GM21367 (cell line): Measurements from ENCODE around the gene ARHGEF17.
A peak's percentile ranks its signal among the peaks of the same experiment; 100 is the strongest.
"Not testable (repeated sequence)": the region's sequence is repeated elsewhere in the genome, so short reads cannot be mapped to it uniquely, and the experiment has no call there.

Source experiments
- ATAC-seq: cut with Tn5 transposase; IDR thresholded peaks from one replicate; pipeline ENCODE4 v1.9.1; 2021; ENCODE audit not compliant: unreplicated experiment

The ARHGEF17 gene

DNA sequence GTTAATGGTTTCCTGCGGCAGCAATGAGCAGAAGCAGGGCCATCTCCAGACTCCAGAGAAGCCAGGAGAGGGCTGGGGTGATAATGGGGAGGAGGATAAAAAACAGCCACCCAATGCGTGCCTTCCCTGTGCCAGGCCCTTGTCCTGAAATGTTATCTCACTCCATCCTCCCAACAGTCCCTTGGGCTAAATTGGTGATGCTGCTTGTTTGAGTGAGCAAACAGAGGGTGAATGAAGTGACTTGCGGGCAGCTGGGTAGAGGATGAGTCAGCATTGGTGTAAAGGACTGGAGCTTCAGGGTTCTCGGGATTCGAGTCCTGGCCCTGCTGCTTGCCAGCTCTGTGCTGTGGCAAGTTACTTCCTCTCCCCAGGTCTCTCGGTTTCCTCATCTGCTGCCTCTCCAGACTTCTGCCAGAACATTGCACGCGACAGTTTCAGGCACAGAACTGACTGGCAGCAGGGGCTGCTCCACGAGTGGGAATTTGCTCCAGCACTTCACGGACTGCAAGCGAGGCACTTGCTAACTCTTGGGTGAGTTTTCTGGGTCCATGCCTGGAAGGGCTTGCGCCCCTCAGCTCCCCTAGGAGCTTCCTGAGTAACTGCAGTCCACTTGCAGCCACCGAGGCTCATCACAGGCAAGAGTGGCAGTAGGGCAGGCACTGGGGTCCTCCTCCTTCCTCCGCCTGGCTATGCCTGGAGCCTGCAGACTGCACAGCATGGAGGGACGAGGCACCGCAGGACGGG lies 36.0 kb upstream of the ARHGEF17 start, which contains the start of gene P2RY6:
Gene P2RY6, plus strand, starts transcription at position 403 of the 744 bp plus-strand sequence. CDS start 24,181 bp downstream, outside the sequence.
- ATAC-seq: no peak

DNA sequence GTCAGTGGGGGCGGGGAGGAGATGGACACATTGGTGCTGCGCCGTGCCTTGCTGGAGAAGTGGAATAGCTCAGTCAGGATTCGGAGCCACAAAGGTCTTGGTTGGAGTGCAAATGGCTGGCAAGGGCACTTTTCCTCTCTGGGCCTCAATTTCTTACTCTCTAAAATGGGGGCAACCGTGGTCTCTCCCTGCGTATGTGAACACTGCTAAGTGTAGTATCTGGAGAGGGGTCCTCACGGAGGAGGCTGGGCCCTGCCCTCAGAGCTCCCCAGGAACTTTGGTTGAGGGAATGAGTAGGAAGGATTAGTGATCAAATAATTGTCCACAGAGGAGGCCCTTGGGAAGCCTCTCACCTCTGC lies 35.4 kb upstream of the ARHGEF17 start:
- ATAC-seq: no peak

DNA sequence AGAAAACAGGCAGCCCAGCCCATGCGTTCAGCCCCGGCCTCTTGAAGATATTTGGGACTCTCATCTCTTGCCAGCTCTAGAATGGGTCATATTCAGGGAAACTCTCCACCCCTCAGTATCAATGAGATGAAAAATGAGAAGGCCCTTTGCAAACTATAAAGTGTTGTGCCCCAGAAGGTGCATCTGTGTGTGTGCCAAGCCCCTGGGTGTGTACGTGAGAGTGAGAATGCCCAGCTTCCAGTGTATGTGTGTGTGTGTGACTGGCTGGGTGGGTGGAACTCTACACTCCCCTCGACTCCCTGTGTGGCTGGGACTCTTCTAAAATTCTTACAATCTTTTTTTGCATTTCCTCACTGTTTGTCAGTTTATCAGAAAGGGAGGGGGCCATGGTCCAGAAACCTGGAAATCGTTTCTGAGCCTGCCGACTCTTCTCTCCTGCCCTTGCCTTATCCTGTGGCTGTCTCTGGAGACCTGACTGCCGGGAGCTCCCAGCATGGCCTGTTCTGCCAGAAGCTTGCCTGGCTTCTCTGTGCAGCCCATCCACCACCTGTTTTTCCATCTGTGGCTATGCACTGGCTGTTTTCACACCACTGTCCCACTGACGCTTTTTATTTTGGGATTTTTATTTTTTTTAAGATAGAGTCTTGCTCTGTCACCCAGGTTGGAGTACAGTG lies 34.7 kb upstream of the ARHGEF17 start:
- ATAC-seq: no peak

DNA sequence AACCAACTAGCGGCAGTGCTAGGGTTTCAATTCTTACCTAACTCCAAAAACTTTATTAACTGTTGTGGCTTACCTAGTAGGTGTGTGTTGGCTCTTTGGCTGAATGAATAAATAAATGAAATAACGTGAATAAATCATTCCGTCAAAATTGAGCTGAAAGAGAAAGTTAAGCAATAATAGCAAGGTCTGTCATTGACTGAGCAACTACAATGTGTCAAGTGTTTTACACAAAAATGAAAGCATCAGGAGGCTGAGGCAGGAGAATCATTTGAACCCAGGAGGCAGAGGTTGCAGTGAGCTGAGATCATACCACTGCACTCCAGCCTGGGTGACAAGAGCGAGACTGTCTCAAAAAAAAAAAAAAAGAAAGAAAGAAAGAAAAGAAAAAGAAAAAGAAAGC lies 33.9 kb upstream of the ARHGEF17 start:
- ATAC-seq: not testable (repeated sequence)

DNA sequence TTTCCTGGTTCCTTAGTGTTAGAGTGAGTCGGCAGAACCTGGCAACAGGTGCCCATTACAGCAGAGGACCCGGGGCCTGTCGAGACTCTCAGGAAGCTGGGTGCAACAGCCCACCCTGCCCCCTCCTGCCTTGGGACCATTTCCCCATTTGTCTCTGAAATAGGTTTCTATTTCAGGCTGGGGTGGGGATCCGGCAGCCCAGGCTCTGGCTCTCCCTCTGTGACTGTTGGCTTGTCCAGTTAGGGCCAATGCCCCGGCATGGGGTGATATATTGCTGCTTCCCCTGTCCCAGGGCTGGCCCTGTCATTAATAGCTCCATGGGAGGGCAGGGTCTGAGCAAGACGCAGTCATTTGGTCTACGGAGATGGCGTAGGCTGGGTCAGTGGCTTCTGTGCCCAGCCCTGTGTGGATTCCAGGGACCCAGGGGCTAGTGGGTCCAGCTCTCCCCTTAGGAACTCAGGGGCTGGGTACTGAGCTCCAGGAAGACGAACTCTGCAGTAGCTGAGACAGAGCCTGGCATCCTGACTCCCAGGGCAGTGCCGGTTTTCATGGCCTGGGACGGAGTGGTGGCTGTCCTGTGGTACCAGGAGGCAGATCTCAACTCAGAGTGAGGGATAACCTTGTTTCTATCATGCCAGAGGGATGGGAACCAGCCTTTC lies 33.2 kb upstream of the ARHGEF17 start:
- ATAC-seq: no peak

DNA sequence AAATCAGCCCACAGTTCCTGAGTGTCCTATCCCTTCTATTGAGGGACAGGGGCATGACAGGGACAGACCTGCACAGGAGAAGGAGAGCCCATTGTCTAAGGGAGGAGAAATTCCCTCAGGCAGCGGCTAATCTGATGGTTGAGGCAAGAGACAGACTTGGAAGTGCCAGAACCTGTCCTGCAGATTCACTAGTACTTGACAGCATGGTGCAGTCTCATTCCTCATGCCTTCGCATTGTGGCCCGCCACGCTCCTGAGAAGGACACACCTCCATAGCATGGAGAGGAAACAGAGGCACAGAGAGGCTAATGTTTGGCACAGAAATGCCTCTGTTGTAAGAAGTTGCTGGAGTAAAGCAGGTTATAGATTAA lies 32.7 kb upstream of the ARHGEF17 start:
- ATAC-seq: no peak

DNA sequence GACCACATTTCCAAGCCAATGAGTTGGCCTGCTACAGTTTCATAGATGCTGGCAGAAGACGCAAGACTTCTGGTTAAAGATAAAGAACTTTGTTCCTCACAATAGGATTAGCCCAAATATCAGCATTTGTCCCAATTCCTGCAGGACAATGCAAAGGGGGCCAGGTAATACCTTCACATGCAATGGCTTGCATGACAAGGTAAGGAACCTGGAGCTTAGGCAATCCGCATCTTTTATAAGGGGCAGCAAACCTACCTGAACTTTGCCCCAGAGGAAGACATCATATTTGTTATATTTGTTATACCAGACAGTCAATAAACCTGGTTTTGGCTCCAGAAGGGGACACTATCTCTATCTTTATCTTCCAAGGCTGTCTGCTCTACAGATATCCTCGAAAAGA lies 30.6 kb upstream of the ARHGEF17 start:
- ATAC-seq: no peak

DNA sequence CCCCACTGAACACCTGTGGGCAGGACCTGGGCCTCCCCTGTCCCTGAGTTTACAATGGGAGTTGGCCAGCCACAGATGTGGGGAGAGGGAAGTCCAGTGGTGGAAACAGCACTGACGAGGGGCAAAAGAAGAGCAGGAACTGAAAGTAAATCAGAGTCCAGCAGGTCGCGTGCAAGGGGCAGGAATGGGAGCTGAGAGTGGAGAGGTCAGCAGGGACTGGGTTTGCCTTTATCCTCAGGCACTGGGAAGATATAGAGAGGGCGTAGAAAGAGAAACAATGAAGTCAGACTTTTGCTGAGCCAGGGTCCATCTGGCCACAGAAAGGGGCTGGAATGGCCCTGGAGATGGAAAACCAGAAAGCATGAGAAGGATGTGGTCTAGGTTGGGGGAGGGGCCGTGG lies 27.4 kb upstream of the ARHGEF17 start:
- no peak for ATAC-seq

DNA sequence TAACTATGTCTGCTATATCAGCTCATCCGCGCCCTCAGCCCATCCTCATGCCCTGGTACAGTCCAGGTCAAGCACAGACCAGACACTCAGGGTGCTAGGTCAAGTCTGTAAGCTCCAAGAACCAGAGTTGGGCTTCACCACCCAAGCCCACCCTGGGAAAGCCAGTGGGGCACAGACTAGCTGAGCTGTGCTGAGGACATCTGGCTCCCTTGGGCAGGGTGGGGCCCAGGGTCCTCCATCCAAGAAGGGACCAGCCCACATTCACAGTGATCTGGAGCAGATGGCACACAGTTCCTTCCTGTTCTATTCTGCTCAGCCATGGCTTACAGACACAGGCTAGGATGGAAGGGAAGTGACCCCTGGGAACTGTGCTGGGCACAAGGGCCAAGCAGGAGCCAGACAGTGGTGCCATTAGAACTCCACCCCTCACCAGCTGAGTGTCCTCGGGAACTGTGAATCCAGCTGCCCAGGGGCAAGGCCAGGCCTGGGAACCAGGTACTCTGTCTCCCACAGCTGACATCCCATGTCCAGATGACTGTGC lies 26.8 kb upstream of the ARHGEF17 start:
- ATAC-seq: no peak

DNA sequence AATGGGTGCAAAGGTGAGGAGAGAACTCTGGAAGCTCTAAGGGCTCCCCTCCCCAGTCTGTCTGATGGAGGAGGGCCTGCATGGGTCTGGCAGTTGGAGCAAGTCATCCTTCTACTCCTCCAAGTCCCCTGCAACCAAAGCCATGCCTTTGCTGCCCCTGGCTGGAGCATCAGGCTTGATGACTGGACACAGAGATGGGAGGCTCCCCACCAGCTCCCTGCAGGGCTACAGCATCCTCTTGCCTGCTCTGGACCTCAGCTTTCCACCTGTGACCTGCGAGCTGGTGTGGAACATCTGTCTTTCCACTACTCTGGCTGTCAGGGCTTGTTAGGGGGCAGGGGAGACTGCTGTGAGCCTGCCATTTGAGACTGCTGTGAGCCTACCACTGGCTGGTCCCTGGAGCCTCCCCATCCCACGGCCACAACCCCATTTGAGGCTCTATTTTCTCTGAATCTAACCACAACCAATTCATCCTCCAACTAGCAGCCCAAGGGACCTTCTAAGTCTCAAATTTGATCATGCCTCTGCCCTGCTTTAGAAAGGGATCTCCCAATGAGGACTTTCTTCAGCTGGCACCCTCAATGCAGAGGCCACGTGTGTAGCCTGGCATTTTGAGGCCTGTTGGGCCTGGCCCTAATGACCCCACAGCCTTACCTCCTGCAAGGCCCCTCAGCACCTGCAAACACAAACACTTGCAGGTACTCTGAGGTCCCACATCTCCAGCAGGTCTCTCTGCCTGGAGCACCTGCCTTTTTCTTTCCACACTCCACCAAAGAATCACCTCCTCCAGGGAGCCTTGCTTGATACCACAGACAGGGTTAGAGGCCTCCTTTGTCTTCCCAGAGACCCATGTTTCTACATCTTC lies 26.0 kb upstream of the ARHGEF17 start:
- no peak for ATAC-seq

DNA sequence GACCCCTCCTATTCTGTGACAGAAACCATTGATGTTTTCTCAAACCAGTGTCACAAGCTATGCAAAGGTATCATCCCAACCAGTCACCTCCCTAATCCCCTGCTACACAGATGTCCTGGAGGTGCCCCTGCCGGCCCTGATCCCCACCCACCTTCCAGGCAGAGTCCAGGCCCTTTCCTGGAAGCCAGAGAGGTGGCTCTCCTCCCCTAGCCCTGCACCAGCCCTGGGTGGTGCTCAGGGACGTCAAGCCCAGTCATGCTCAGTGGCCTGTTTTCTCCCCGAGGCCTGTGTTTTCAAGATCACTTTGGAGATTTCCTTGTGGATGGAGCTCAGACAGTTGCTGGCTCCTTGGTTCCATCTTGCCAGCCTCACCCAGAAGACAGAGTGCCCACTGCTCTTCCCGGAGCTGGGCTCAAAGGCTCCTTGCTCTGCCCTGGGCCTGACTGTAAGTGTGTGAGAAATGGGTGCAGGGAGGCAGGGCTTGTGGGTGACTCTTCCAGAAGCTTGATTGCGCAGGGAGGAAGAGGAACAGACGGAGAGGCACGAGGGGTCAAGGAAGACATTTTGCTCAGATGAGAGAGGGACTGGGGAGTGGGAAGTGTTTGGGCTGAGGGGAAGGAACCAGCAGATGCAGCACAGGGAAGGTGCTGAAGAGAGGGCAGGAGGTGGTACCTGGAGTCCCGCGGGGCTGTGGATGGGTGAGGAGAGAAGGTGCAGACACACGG lies 24.6 kb upstream of the ARHGEF17 start:
- ATAC-seq: no peak

DNA sequence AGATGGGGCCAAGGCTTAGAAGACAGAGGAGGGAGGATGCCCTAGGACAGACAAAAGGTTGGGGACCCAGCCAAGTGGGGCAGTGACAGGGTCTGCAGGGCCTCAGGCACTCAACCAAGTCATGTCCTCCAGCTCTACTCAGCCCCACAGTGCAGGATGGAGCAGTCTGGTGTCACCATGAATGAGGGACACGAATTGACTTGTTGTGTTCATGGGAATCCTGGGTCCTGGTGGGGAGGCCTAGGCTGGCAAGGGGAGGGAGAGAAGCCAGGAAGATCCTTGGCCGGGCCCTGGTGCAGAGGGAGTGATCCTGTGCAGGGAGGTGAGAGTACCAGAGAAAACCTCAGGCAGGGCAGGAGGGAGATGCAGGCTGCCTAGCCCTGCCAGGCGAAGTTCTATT lies 24.0 kb upstream of the ARHGEF17 start:
- no peak for ATAC-seq

DNA sequence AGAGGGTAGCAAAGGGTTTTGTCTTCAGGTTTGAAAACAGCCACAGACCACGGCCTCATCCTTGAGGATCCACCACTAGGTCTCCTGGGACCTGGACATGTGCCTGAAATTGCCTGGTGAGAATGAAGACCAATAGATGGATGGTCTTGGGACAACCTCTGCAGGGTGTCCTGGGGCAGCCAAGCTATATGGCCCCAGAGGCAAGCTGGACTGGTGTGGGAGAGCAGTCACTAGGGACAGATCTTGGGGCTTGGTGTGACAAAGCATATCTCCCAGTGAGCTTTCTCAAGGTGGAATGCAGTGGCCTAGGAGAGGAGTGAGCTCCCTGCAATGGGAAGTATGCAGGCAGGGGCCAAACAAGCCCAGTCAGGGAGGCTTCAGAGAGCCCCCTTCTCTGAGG lies 22.4 kb upstream of the ARHGEF17 start:
- no peak for ATAC-seq

DNA sequence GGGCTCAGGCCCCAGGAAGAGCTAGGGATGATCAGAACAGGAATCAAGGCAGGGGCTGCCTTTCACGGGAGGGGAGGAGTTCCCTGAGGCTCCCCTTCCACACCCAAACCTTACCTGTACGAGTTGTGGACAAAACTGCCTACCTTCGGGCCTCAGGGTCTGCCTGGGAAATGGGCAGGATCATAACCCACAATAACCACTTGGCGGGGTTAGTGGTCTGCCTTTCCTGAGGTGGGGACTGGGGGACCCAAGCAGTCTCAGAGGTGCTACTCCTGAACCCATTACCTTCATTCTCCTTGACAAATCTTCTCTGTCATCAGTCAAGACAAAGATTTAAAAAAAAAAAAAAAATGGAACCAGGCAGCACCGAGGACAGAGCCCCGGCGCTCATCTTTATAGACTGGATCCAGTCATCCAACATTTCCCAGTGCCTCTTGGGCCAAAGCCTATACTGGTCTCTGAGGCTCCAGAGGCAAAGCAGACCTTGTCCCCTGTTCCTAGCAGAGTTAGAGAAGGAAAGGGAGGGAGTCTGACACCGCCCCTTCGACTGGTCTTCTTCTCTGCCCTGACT lies 21.8 kb upstream of the ARHGEF17 start:
- no peak for ATAC-seq

DNA sequence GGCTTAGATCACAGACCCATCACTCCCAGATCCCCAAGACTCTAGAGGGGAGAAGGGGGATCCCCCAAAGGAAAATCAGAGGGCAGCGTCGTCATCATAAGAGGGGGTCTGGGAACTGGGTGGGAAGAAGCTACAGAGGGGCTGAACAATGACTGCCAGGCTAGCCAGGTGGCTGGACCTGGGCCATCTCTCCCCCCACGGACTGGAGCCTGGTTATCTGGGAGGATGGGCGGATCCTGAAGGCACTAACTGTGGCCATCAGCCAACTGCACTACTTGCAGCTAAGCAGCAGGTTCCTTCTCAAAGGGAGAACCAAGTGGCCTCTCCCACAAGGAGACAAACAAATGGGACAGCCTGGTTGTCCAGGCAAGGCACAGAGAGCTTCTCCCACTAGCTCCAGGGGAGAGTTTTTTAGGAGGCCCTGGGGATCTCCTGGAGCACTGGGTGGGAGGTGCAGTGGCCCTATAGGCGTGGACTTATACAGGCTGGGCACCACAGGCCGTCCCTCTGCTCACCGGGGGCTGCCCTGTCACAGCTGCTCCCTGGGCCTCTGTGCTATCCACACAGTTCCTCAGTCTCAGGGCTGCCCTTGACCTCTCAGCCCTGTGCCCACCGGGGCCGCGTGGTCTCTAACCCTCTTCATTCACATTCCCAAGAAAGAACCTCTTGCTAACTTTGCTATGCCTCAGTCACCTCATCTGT lies 20.5 kb upstream of the ARHGEF17 start:
- no peak for ATAC-seq

DNA sequence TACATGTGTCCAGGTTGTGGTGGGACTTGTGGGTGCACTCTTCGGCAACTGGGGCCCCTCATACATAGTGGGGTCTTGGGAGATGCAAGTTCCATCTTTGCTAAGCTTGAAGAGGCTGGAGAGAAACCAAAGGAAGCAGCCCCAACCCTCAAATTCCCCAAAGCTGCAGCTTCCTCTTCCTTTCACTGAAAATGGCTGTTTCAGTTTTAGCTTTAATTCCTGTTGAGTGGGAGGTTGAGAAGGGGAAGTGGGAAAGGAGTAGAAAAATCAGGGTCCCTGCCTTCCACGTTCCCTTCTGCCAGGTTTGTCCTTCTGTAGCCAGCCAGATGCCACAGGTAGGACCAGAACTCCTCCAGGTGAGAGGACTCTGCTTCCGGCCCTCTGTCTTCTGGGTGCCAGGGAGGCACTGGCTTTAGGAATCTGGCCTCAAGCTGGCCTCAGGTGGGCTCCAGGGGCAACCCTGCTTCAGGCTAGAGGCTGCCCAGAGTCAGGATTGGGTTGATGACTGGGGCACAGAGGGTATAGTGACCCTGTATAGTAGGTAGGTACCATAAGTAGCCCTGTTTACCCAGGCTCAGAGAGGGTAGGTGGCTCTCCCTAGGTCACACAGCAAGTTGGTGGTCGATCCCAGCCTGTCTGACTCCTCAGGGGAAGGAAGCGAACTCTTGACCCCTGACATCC lies 19.7 kb upstream of the ARHGEF17 start:
- ATAC-seq: no peak

DNA sequence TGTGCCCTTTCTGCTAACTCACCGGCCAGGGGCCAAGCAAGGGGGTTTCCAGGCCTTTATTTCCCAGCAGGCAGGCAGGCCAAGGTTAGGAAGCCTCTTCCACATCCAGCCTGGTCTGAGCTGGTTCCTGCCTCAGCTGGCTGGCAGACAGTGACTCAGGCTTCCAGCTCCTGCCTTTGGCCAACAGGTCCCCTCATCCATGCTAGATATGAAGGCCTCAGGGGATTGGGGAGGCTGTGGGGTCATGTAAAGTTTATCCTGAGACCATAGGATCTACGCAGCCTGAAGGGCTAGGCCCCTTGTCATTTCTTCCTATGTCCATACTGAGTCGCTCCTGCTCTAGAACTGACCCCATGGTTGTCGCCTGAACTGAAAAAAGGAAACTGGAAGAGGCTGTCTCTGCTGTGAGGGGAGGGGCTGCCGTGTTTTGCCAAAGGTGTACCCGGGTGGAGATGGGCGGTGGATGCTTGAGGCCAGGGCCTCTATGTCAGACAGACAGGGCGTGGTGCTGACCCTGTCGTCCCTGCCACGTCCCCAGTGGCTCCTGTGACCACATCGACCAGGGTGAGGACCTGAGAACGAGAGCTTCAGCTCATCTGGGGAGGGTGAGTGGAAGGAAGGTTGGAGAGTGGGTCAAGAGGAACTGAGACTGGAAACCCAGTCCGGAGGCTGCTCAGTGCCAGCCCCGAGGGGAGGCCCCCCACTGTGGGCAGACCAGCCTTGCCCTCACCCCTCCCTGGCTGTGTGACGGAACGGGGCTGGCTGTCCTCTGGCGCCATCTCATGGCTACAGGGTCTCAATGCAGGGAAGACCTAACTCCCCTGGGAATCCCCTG lies 19.0 kb upstream of the ARHGEF17 start:
- peak; percentile 65 for ATAC-seq

DNA sequence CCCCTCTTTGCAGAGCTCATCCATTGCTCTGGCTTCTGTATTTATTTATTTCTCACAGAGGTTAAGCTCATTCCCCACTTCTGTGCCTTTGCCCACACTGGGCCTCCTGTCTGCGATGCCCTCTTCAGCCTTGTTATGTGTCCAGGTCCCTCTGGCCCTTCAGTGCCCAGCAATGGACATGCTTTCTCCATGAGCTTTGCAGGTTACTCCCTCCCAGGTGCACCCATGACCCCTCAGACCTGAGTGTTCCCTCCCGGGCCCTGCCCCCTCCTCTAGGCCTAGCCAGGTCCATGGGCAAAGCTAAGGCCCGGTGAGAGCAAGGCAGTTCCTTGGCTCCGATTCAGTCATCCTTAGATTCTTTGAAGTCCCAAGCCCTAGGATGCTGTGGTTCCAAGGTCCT lies 17.5 kb upstream of the ARHGEF17 start:
- no peak for ATAC-seq
